ENCODE measurements around the gene FAIM2.

DNA sequence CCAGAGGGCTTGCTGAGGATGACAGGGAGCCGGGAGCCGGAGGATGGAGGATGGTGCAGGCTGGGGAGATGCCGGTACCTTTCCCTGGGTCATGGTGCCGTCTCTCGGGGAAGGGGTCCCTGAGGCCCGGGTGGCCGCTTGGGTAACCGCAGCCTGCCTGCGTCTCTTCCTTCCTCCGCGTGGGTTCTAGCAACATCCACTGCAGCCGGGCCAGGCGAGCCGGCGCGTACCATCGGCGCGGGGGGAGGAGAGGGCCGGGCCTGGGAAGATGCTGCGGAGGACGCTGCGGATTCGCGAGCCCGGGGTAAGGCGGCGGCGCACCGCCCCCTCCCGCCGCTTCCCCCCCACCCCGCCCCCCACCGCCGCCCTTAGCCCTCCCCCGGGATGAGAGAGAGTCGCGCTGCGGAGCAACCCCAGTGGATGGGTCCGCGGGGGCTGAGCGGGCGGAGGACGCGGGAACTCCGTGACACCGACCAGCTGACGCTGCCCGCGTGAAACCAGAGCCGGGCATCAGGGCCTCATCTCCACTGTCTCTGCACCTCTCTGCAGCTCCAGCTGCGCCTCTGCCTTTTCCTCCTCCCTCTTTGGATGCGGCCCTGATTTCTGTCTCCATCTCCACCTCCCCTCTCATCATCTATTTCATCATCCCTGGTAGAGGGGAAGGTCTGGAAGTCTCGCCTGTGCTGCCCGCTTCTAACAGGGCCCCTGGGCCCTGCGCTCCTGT is at the start of gene FAIM2:
- TF ChIP-seq, protein P1, sequence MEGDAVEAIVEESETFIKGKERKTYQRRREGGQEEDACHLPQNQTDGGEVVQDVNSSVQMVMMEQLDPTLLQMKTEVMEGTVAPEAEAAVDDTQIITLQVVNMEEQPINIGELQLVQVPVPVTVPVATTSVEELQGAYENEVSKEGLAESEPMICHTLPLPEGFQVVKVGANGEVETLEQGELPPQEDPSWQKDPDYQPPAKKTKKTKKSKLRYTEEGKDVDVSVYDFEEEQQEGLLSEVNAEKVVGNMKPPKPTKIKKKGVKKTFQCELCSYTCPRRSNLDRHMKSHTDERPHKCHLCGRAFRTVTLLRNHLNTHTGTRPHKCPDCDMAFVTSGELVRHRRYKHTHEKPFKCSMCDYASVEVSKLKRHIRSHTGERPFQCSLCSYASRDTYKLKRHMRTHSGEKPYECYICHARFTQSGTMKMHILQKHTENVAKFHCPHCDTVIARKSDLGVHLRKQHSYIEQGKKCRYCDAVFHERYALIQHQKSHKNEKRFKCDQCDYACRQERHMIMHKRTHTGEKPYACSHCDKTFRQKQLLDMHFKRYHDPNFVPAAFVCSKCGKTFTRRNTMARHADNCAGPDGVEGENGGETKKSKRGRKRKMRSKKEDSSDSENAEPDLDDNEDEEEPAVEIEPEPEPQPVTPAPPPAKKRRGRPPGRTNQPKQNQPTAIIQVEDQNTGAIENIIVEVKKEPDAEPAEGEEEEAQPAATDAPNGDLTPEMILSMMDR (conservative IDR thresholded peaks at IDR 0.05; ENCODE audit: low read depth, low read length), result no peak
- no peak for TF ChIP-seq EZH2phosphoT487 (IDR thresholded peaks at IDR 0.05; ENCODE audit: borderline replicate concordance, low read length)

Data from PC-3 (cell line).